Left kidney (tissue), 2 donors: ENCODE data around the gene ADSS2. TPM values are rescaled to one million over a fixed set of nuclear protein-coding genes. Genes with fewer than 3 reads are reported as not detected.
"Not testable (repeated sequence)": the region's sequence is repeated elsewhere in the genome, so short reads cannot be mapped to it uniquely, and the experiment has no call there.

Source experiments
- DNase-seq: peaks from one replicate; pipeline ENCODE4 v3.0.0-alpha.2; 2013
- polyA plus RNA-seq: library from polyadenylated mRNA; unstranded; fragments of 120-200 nt; gene quantifications from one replicate; pipeline ENCODE4 v1.2.1, GENCODE V29; 2013; ENCODE audit not compliant: insufficient read length

Gene ADSS2
- polyA plus RNA-seq, 1 donor, result 67.4 TPM

GRCh38 chr1:244367399-244368114, 84.2 kb downstream of the ADSS2 start:
- DNase-seq, result no peak

- DNase-seq, result no peak
Measured at GRCh38 chr1:244365809-244366208, 85.9 kb downstream of the ADSS2 start.

- not testable (repeated sequence) for DNase-seq
Measured at GRCh38 chr1:244365262-244365661, 86.4 kb downstream of the ADSS2 start.

GRCh38 chr1:244362476-244362875, 89.2 kb downstream of the ADSS2 start:
- no peak for DNase-seq

GRCh38 chr1:244361764-244362473, 89.8 kb downstream of the ADSS2 start:
- no peak for DNase-seq

Other genes with a start within 250 kb of the ADSS2 start
- 2.7 TPM for gene CATSPERE, start 9.4 kb upstream of the ADSS2 start, polyA plus RNA-seq
- 50.4 TPM for gene DESI2, start 201.2 kb upstream of the ADSS2 start, polyA plus RNA-seq